H9 (cell line): ENCODE data around the gene CASP5. TPM values are rescaled to one million over a fixed set of nuclear protein-coding genes. Genes with fewer than 3 reads are reported as not detected.

Experiments
- DNase-seq: peaks from one replicate; pipeline ENCODE4 v3.0.0-alpha.2; 2017
- H2AFZ ChIP-seq: one replicate; pipeline ENCODE4 v1.6.1; 2013; ENCODE audit warnings: mild to moderate bottlenecking, low read length, control low read depth, moderate library complexity
- H2AK5ac ChIP-seq: 2 replicates; pipeline ENCODE4 v1.6.1; 2013; ENCODE audit warnings: low read length, control low read depth, mixed read lengths; ENCODE audit not compliant: insufficient read length
- H2BK120ac ChIP-seq: one replicate; pipeline ENCODE4 v1.6.1; 2013; ENCODE audit warnings: low read depth, mild to moderate bottlenecking, low read length, control low read depth, inconsistent platforms; ENCODE audit not compliant: poor library complexity, severe bottlenecking
- H2BK12ac ChIP-seq: 2 replicates; pipeline ENCODE4 v1.6.1; 2013; ENCODE audit warnings: low read length, control low read depth, mixed read lengths, low read depth; ENCODE audit not compliant: insufficient read length
- H2BK15ac ChIP-seq: 2 replicates; pipeline ENCODE4 v1.6.1; 2013; ENCODE audit warnings: low read depth, low read length, control low read depth
- H2BK20ac ChIP-seq: one replicate; pipeline ENCODE4 v1.6.1; 2013; ENCODE audit warnings: low read depth, mild to moderate bottlenecking, low read length, control low read depth, inconsistent platforms; ENCODE audit not compliant: poor library complexity, severe bottlenecking
- H2BK5ac ChIP-seq: 2 replicates; pipeline ENCODE4 v1.6.1; 2013; ENCODE audit warnings: low read length, control low read depth, mixed read lengths; ENCODE audit not compliant: insufficient read length
- H3K14ac ChIP-seq: 2 replicates; pipeline ENCODE4 v1.6.1; 2013; ENCODE audit warnings: low read length, control low read depth; ENCODE audit not compliant: insufficient read depth
- H3K18ac ChIP-seq: 2 replicates; pipeline ENCODE4 v1.6.1; 2013; ENCODE audit warnings: low read depth, mild to moderate bottlenecking, mixed read lengths, low read length, control low read depth; ENCODE audit not compliant: insufficient read length
- H3K23ac ChIP-seq: 2 replicates; pipeline ENCODE4 v1.6.1; 2013; ENCODE audit warnings: low read length, control low read depth, mixed read lengths, low read depth; ENCODE audit not compliant: insufficient read length
- H3K23me2 ChIP-seq: 2 replicates; pipeline ENCODE4 v1.6.1; 2013; ENCODE audit warnings: low read depth, mild to moderate bottlenecking, mixed read lengths, low read length, control low read depth; ENCODE audit not compliant: insufficient read length, poor library complexity, severe bottlenecking
- H3K27ac ChIP-seq: 2 replicates; pipeline ENCODE4 v1.5.1; 2013; ENCODE audit warnings: low read length, control low read depth, mixed read lengths, low read depth; ENCODE audit not compliant: insufficient read length
- H3K27me3 ChIP-seq: 2 replicates; pipeline ENCODE4 v1.6.1; 2013; ENCODE audit warnings: low read length, control low read depth, inconsistent platforms; ENCODE audit not compliant: insufficient read depth
- H3K4ac ChIP-seq: 2 replicates; pipeline ENCODE4 v1.6.1; 2013; ENCODE audit warnings: low read depth, mild to moderate bottlenecking, control low read depth, inconsistent platforms, low read length, moderate library complexity
- H3K4me1 ChIP-seq: 2 replicates; pipeline ENCODE4 v1.6.1; 2013; ENCODE audit warnings: low read length, control low read depth, inconsistent platforms; ENCODE audit not compliant: insufficient read depth
- H3K4me2 ChIP-seq: 2 replicates; pipeline ENCODE4 v1.6.1; 2013; ENCODE audit warnings: low read length, control low read depth, mixed read lengths; ENCODE audit not compliant: insufficient read length, insufficient read depth
- H3K56ac ChIP-seq: 2 replicates; pipeline ENCODE4 v1.6.1; 2013; ENCODE audit warnings: low read depth, mild to moderate bottlenecking, mixed read lengths, low read length, control low read depth; ENCODE audit not compliant: insufficient read length
- H3K79me1 ChIP-seq: 2 replicates; pipeline ENCODE4 v1.6.1; 2013; ENCODE audit warnings: low read depth, mild to moderate bottlenecking, moderate library complexity, low read length, control low read depth, inconsistent platforms; ENCODE audit not compliant: insufficient read depth, poor library complexity, severe bottlenecking
- H3K79me2 ChIP-seq: 2 replicates; pipeline ENCODE4 v1.6.1; 2013; ENCODE audit warnings: low read length, control low read depth, inconsistent platforms; ENCODE audit not compliant: insufficient read depth
- H3K9ac ChIP-seq: 2 replicates; pipeline ENCODE4 v1.6.1; 2013; ENCODE audit warnings: low read length, control low read depth, mixed read lengths; ENCODE audit not compliant: insufficient read length; ENCODE audit errors: extremely low read depth
- H3K9me3 ChIP-seq: one replicate; pipeline ENCODE4 v1.6.1; 2013; ENCODE audit warnings: low read depth, low read length, inconsistent platforms; ENCODE audit not compliant: control insufficient read depth
- H3T11ph ChIP-seq: one replicate; pipeline ENCODE4 v1.6.1; 2013; ENCODE audit warnings: mild to moderate bottlenecking, low read length, control low read depth, inconsistent platforms
- H4K20me1 ChIP-seq: one replicate; pipeline ENCODE4 v1.6.1; 2013; ENCODE audit not compliant: control insufficient read depth, insufficient read length, insufficient read depth
- H4K5ac ChIP-seq: 2 replicates; pipeline ENCODE4 v1.6.1; 2013; ENCODE audit warnings: low read depth, mild to moderate bottlenecking, mixed read lengths, low read length, control low read depth; ENCODE audit not compliant: insufficient read length
- H4K8ac ChIP-seq: replicated peaks from 2 replicates; pipeline ENCODE4 v1.6.1; 2013; ENCODE audit warnings: low read length, control low read depth, mixed read lengths, low read depth; ENCODE audit not compliant: insufficient read length
- H4K91ac ChIP-seq: 2 replicates; pipeline ENCODE4 v1.6.1; 2013; ENCODE audit warnings: low read depth, mild to moderate bottlenecking, moderate library complexity, mixed read lengths, low read length, control low read depth; ENCODE audit not compliant: insufficient read length
- H3K27ac Mint-ChIP-seq, 3 experiments: 2 replicates in 2 of 3; 3 replicates in 1 of 3; pipeline ENCODE4 v1.8.0; 2020 to 2021; ENCODE audit warnings: mixed read lengths in 3 of 3, mild to moderate bottlenecking in 1 of 3, moderate library complexity in 1 of 3
- H3K27me3 Mint-ChIP-seq: 2 replicates; pipeline ENCODE4 v1.8.0; 2021; ENCODE audit warnings: low read depth, mild to moderate bottlenecking, moderate library complexity, mixed read lengths
- H3K36me3 Mint-ChIP-seq, 3 experiments: 2 replicates in 2 of 3; 3 replicates in 1 of 3; pipeline ENCODE4 v1.8.0; 2020 to 2021; ENCODE audit warnings: low read depth in 3 of 3, mixed read lengths in 3 of 3; ENCODE audit not compliant: insufficient read depth in 1 of 3
- H3K4me1 Mint-ChIP-seq, 2 experiments: 2 replicates each; pipeline ENCODE4 v1.8.0; 2020; ENCODE audit warnings: mixed read lengths in 2 of 2
- H3K4me3 Mint-ChIP-seq, 2 experiments: 2 replicates in 1 of 2; 3 replicates in 1 of 2; pipeline ENCODE4 v1.8.0; 2020 to 2021; ENCODE audit warnings: mild to moderate bottlenecking in 2 of 2, mixed read lengths in 2 of 2, moderate library complexity in 1 of 2
- H3K9me3 Mint-ChIP-seq, 2 experiments: 2 replicates in 1 of 2; 3 replicates in 1 of 2; pipeline ENCODE4 v1.8.0; 2020; ENCODE audit warnings: mild to moderate bottlenecking in 2 of 2, mixed read lengths in 2 of 2, moderate library complexity in 1 of 2
- CTCF ChIP-seq: fragments of 200-600 bp; sonication (generic); conservative IDR thresholded peaks from 3 replicates; pipeline ENCODE4 v1.8.0; 2021; ENCODE audit warnings: antibody characterized with exemption, mild to moderate bottlenecking
- WGBS: extraction: QIAGEN DNeasy Blood & Tissue Kit; methylation state at CpG from one replicate; pipeline ENCODE4 v1.1.7; 2013; ENCODE audit warnings: missing lambda C conversion rate, low lambda C conversion rate, mixed read lengths; ENCODE audit not compliant: insufficient read length; ENCODE audit errors: extremely low coverage; 5-methylcytosine and 5-hydroxymethylcytosine counted together
- total RNA-seq: library from RNA; stranded (reverse); gene quantifications from 2 replicates; pipeline ENCODE4 v1.2.1, GENCODE V29; 2021

CASP5 gene
- total RNA-seq, 1 experiment from 2014 or later: not detected

DNA sequence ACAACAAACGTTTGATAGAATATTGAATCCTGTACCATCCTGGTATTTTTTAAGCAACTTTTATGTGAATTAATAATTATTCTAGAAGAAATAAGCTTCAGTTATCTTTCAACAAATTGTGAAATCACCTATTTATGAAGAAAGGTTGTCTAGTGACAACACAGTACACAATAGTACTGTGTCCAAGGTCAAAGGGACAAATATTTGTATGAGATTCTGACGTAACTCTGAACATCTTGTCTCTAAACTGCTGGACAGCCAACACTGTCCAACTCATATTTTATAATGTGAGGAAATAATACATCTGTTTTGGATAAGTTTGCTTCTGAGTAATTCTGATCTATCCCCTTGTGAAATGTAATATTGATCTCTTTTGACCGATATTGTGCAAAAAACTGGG is 18.9 kb downstream of the CASP5 start:
- peaks cover 0 to 2% (median 0%) of the 10 kb centered on the region in 3 experiments; a peak in 3 of 7 replicates for H3K36me3 Mint-ChIP-seq
- no peak overlapping the region for H3K27ac ChIP-seq
- no peaks in the 10 kb centered on the region for H3K79me1 ChIP-seq
- H3K27me3 ChIP-seq: no peaks in the 10 kb centered on the region
- H3K79me2 ChIP-seq: no peaks in the 10 kb centered on the region
- H4K8ac ChIP-seq: no peak overlapping the region
- H3K23me2 ChIP-seq: no peaks in the 10 kb centered on the region
- H2BK120ac ChIP-seq: no peak overlapping the region
- H3K4ac ChIP-seq: no peak overlapping the region
- no peaks in the 10 kb centered on the region for H3K27me3 Mint-ChIP-seq
- 0 out of 2 replicates have a peak, but pooled peaks cover 2% of the 10 kb centered on the region for H3K4me1 ChIP-seq
- no peak overlapping the region for H2BK20ac ChIP-seq
- H3K9me3 Mint-ChIP-seq: no peaks in the 10 kb centered on the region; a peak in 2 of 5 replicates
- no peak overlapping the region for H2AK5ac ChIP-seq
- H3K4me2 ChIP-seq: no peak overlapping the region
- H2BK12ac ChIP-seq: no peak overlapping the region
- H4K5ac ChIP-seq: no peak overlapping the region
- H3K56ac ChIP-seq: no peak overlapping the region
- no peak overlapping the region for H3K18ac ChIP-seq
- H3K27ac Mint-ChIP-seq: no peak overlapping the region
- no peak for TF ChIP-seq CTCF
- H3K9ac ChIP-seq: no peak overlapping the region
- H3K4me1 Mint-ChIP-seq: 0 out of 4 replicates have a peak, but pooled peaks cover 0 to 3% of the 10 kb centered on the region in 2 experiments
- DNase-seq: no peak
- no peak overlapping the region for H3K23ac ChIP-seq
- no peak overlapping the region for H4K91ac ChIP-seq
- no peaks in the 10 kb centered on the region for H3K9me3 ChIP-seq
- H3K14ac ChIP-seq: no peak overlapping the region
- H4K20me1 ChIP-seq: no peaks in the 10 kb centered on the region
- H2BK15ac ChIP-seq: no peak overlapping the region
- H3T11ph ChIP-seq: no peak overlapping the region
- no peak overlapping the region for H2AFZ ChIP-seq
- WGBS: no CpG with 5 or more reads among the region's 3 CpGs
- no peak overlapping the region for H3K4me3 Mint-ChIP-seq
- no peak overlapping the region for H2BK5ac ChIP-seq
